ENCODE measurements around the gene TMEM119. TPM values are rescaled to one million over a fixed set of nuclear protein-coding genes. Genes with fewer than 3 reads are reported as not detected.

The TMEM119 gene
- total and polyA plus RNA-seq, 2 of the 4 experiments (the other 2 are of a cell fraction) = 8.1 to 9.2 TPM

DNA sequence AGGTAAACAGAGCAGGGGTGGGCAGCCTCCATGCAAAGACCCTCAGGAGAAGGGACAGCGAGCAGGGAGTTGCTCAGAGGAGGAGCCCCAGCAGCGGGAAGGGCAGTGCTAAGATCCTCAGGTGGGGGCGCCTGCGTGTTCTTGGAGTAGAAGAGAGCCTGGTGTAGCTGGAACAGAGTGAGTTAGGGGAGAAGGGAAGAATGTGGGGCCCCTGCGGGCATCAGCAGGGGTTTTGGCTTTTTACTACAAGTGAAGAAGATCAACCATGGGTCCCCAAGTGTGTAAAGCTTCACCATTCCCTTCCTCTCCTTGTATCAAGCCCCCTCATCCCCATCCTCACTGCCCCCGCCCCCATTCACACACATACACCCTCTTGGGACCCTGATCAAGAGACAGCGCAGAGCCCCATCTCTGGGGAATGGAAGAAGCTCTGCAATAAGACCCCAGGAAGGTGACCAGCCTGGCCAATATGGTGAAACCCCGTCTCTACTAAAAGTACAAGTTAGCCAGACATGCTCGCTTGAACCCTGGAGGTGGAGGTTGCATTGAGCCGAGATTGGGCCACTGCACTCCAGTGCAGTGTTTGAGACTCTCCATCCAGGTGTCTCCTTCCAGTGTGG, 10.2 kb upstream of the TMEM119 start:
- intact Hi-C loops (cut with micrococcal nuclease) = loop anchor here (2.0 kb wide), 1 partner anchor 45 kb away; the partner anchor contains the start of gene ISCU
- Histone ChIP-seq H3K4ac (ENCODE audit: low read depth, low read length) (peak overlapping the region; percentile 66; the same call in 1 of the 2 replicates), H3K27ac (ENCODE audit: insufficient read depth, low read length) (no peak overlapping the region), H3K4me2 (ENCODE audit: low read depth, low read length) (no peak overlapping the region), H3K23ac (ENCODE audit: low read depth, low read length) (no peak overlapping the region), H2BK120ac (ENCODE audit: low read depth, low read length) (peak overlapping the region; percentile 87), H3K36me3 (ENCODE audit: control insufficient read depth, insufficient read depth, low read length) (no peaks in the 10 kb centered on the region), H3K14ac (replicated peaks; ENCODE audit: low read depth, low read length) (no peak overlapping the region), H3K4me1 (ENCODE audit: control insufficient read depth, insufficient read depth, low read length) (peaks cover 18% of the 10 kb centered on the region), H3K9me1 (ENCODE audit: insufficient read depth, low read length) (peaks cover 4% of the 10 kb centered on the region; the same call in 1 of the 2 replicates), H3K27me3 (ENCODE audit: control insufficient read depth, insufficient read depth, low read length) (no peaks in the 10 kb centered on the region), H4K91ac (ENCODE audit: insufficient read depth, low read depth, low read length) (no peak overlapping the region), H3K9ac (ENCODE audit: low read depth, low read length) (no peak overlapping the region), H3K56ac (ENCODE audit: extremely low read depth, insufficient read depth, low read length) (no peak overlapping the region), H2AK9ac (replicated peaks; ENCODE audit: low read depth, low read length, poor library complexity) (peak overlapping the region; percentile 63), H3K79me1 (ENCODE audit: low read depth in 1 of 2, low read length in 2 of 2) (peaks cover 0 to 5% of the 10 kb centered on the region in 2 experiments; a peak in 1 of 4 replicates), H4K8ac (ENCODE audit: low read depth in 2 of 2, low read length in 2 of 2) (no peak overlapping the region), H2AK5ac (ENCODE audit: low read depth, low read length) (peak overlapping the region; percentile 89; the same call in 1 of the 2 replicates), H2AFZ (replicated peaks; ENCODE audit: low read length, poor library complexity) (no peak overlapping the region), H3K9me3 (ENCODE audit: control insufficient read depth, insufficient read depth, low read length) (no peaks in the 10 kb centered on the region), H4K20me1 (ENCODE audit: insufficient read depth, low read length) (no peaks in the 10 kb centered on the region), H3K4me3 (ENCODE audit: insufficient read depth, low read depth, low read length) (no peak overlapping the region), H2BK5ac (ENCODE audit: low read depth, low read length, poor library complexity, severe bottlenecking) (no peak overlapping the region), H3K18ac (ENCODE audit: low read depth, low read length) (no peak overlapping the region; the same call in 1 of the 2 replicates), H2BK15ac (ENCODE audit: low read depth, low read length) (0 out of 3 replicates have a peak overlapping the region, but pooled peaks have one; percentile 63), H4K5ac (ENCODE audit: low read depth, low read length) (no peak overlapping the region), H2BK20ac (ENCODE audit: low read depth, low read length) (peak overlapping the region; percentile 84; the same call in 1 of the 2 replicates)
- dilution Hi-C loops (cut with HindIII; ENCODE audit: low sequenced_read_pairs, unreplicated experiment) = no loop called here
- no TSS peak for BruUV-seq (replicated peaks)
- in situ Hi-C loops (cut with MboI; ENCODE audit: low sequenced_read_pairs) = no loop called here
- no peak for ATAC-seq (ENCODE audit: low read depth)
- ChIA-PET POLR2A (ENCODE audit: unreplicated experiment) (no interaction called here), CTCF (no interaction called here)
- TF ChIP-seq SMC3 (IDR thresholded peaks at IDR 0.05; ENCODE audit: low read depth, low read length) = no peak
- no peak for TF ChIP-seq RCOR1 (IDR thresholded peaks at IDR 0.05; ENCODE audit: insufficient replicate concordance, low read length)
- no peak for TF ChIP-seq RFX5 (IDR thresholded peaks at IDR 0.05; ENCODE audit: low read depth, low read length)
- TF ChIP-seq MAFK (IDR thresholded peaks at IDR 0.05; ENCODE audit: low read depth, low read length) = no peak
- TF ChIP-seq RAD21 (IDR thresholded peaks at IDR 0.05; ENCODE audit: low read length) = no peak
- no peak for TF ChIP-seq CEBPB (IDR thresholded peaks at IDR 0.05; ENCODE audit: low read depth, low read length)
- TF ChIP-seq CHD1 (IDR thresholded peaks at IDR 0.05; ENCODE audit: low read depth, low read length) = no peak
- TF ChIP-seq, protein P1, sequence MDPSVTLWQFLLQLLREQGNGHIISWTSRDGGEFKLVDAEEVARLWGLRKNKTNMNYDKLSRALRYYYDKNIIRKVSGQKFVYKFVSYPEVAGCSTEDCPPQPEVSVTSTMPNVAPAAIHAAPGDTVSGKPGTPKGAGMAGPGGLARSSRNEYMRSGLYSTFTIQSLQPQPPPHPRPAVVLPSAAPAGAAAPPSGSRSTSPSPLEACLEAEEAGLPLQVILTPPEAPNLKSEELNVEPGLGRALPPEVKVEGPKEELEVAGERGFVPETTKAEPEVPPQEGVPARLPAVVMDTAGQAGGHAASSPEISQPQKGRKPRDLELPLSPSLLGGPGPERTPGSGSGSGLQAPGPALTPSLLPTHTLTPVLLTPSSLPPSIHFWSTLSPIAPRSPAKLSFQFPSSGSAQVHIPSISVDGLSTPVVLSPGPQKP (IDR thresholded peaks at IDR 0.05; ENCODE audit: borderline replicate concordance, low read depth, low read length) = no peak
- no peak for TF ChIP-seq NFE2L2 (IDR thresholded peaks at IDR 0.05; ENCODE audit: low read depth, low read length)
- TF ChIP-seq POLR2A (IDR thresholded peaks at IDR 0.05; ENCODE audit: low read depth, low read length) = no peak
- TF ChIP-seq MAZ (IDR thresholded peaks at IDR 0.05; ENCODE audit: borderline replicate concordance, low read depth, low read length) = no peak
- TF ChIP-seq MXI1 (IDR thresholded peaks at IDR 0.05; ENCODE audit: borderline replicate concordance, low read depth, low read length) = no peak
- TF ChIP-seq, protein P2, sequence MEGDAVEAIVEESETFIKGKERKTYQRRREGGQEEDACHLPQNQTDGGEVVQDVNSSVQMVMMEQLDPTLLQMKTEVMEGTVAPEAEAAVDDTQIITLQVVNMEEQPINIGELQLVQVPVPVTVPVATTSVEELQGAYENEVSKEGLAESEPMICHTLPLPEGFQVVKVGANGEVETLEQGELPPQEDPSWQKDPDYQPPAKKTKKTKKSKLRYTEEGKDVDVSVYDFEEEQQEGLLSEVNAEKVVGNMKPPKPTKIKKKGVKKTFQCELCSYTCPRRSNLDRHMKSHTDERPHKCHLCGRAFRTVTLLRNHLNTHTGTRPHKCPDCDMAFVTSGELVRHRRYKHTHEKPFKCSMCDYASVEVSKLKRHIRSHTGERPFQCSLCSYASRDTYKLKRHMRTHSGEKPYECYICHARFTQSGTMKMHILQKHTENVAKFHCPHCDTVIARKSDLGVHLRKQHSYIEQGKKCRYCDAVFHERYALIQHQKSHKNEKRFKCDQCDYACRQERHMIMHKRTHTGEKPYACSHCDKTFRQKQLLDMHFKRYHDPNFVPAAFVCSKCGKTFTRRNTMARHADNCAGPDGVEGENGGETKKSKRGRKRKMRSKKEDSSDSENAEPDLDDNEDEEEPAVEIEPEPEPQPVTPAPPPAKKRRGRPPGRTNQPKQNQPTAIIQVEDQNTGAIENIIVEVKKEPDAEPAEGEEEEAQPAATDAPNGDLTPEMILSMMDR (conservative IDR thresholded peaks at IDR 0.05; ENCODE audit: low read depth, low read length) = no peak
- no peak for TF ChIP-seq BHLHE40 (IDR thresholded peaks at IDR 0.05; ENCODE audit: low read depth, low read length)
- TF ChIP-seq, protein P3, sequence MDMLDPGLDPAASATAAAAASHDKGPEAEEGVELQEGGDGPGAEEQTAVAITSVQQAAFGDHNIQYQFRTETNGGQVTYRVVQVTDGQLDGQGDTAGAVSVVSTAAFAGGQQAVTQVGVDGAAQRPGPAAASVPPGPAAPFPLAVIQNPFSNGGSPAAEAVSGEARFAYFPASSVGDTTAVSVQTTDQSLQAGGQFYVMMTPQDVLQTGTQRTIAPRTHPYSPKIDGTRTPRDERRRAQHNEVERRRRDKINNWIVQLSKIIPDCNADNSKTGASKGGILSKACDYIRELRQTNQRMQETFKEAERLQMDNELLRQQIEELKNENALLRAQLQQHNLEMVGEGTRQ (IDR thresholded peaks at IDR 0.05; ENCODE audit: low read depth, low read length) = no peak
- no peak for DNase-seq
- WGBS, 2 experiments (ENCODE audit: extremely low coverage in 2 of 2, insufficient read length in 1 of 2) = 100% methylated on average over 3 of the region's 10 CpGs; no CpG with 5 or more reads in 1 of the 2 experiments

All from IMR-90 (cell line).